T-helper 2 cell (primary cell): ENCODE results near the gene JUN.

ENCODE experiments used
- DNase-seq, 5 experiments: peaks; one replicate each; pipeline versions ENCODE4 v3.0.0 to v3.0.0-alpha.2; 2012 to 2022

The JUN gene

DNA sequence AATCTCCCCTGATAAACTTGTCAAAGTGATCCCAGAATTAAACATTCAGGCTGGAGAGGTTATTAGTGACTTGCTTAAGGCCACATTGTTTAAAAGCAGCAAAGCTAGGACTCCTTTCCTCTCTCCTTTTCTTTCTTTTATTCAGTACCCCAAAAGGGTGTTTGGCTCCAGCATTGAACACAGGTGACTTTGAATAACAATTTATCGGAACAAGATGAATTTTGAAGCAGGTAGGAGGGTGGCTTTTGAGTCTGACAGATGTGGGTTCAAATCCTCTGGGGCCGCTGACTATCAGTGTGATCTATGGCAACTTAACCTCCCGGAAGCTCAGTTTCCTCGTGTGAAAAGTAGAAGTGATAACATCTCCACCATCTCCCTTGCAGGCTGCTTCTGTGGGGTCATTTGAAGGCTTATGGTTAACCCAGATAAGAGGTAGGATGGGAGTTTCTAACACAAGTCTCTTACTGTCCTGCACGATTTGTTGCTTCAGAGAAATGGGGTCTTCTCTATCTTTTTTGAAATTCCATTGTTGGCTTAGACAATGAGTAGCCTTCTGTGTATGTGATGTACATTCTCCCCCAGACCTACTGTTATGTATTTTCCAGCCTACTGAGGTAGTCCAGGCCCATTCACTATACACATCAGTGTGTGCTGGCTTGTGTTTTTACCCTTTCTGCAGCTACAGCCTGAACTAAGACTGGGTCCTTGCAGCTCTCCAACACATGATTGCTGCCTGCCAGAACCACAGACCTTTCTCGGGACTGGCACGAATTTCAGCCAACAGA lies 29.0 kb downstream of the JUN start:
- peak in 2 of 5 experiments; percentile 71 to 87 for DNase-seq

DNA sequence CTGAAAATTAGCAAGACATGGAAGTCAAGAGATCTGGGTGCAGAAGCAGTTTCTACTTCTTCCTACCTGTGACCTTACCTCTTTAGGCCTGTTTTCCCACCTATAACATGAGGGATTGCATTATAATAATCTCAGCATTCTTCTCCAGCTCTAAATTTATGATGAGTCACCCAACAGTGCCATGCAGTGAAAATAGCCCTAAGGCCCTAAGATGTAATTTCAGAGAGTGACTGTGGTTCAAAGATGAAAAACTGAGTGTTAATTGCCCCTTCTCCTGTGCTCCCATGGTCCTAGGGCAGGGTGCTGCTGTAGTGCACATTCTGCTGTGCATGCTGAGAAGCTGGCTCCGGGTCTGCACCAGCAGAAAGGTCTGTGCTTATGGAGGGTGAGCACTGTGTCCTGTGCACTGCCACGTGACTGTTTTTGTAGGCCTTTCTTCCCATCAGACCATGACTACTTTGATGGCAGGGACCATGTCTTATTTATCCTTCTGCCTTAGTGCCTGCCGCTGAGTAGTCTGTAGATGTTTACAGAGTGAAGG lies 29.7 kb downstream of the JUN start:
- DNase-seq: no peak

DNA sequence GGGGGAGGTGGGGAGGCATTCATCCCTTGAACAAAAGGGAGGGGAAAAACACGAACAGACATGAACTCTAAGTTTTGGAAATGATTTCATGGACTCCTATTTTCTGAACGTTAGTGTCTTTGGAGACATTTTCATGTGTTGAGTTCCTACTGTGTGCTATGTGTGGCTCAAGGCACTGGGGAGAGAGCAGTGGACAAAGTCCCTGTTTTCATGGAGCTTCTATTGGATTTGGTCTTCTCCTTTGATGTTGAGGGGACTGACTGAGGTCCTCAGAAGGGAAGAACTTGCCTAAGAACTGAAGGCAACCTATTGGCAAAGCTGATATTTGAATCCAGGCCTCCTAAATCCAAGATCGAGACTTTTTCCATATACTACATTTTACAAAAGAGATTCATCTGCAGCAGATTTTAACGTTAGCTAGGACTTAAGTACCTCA lies 30.4 kb downstream of the JUN start:
- DNase-seq: no peak

DNA sequence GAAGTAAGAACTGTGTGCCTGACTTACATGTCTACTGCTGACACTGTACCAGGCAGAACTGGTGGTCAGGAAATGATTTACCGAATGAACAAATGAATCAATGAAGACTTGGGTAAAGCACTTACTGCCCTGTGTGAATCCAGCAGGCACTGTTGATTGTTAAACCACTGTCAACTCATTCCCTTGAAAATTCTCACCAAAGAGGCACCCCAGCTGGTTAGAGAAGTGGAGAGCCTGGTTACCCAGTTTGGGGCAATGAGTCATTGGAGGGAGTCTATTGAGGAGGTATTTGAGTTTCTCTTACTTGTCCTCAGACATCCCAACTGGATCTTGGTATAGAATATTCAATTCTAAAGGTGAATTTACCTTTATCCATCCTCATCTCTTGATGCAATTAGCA lies 34.2 kb downstream of the JUN start:
- DNase-seq: no peak

DNA sequence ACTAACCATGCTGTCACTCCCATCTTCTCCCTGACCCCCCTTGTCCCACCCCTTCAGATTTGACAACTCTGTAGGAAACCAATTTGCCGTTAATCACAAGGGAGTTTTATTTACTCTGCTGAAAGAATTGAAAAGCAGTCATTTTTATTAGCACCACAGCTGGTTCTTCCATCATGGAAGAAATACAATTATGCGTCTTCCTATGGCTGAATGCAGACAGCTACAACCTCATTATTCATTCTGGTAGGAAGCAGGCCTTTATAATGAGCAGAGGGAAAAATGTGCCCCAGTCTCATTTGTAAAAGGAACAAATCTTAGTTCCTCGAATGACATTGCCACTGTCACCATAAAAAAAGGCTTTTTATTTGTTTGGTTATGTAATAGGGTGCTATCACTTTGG lies 35.2 kb downstream of the JUN start:
- DNase-seq: no peak

DNA sequence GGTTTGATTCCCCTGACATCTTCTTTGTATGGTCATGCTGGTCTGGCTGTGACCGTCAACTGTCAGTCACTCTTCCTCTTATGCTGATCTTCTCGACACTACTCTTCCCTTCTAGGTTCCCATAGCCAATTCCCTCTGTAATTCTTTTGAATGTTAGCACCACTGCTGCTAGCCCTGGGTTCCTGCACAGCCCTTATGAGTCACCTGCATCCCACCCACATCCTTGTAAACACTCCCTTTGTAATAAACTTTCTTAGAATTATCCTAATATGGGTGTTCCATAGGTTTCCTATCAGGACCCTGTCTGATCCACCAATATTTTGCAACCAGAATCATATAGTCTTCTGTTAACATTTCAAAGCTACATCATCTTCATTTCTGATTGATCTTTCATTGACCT lies 37.1 kb downstream of the JUN start:
- no peak for DNase-seq

DNA sequence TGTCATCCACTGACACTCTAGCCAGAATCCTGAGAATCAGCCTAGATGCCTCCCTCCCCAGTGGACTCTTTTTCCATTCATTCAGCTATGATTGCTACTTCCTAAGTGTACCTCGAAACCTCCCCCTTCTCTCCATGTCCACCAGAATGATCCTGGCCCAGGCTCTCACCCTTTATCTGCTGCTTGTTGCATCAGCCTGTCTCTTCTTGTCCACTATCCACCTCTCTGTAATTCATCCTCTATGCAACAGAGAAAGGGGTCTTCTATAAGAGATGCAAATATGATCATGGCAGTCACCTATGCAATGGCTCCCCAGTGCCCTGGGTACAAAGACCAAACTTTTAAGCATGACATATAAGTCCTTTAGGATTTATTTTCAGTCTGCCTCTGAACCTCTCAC lies 37.7 kb downstream of the JUN start:
- DNase-seq: no peak

DNA sequence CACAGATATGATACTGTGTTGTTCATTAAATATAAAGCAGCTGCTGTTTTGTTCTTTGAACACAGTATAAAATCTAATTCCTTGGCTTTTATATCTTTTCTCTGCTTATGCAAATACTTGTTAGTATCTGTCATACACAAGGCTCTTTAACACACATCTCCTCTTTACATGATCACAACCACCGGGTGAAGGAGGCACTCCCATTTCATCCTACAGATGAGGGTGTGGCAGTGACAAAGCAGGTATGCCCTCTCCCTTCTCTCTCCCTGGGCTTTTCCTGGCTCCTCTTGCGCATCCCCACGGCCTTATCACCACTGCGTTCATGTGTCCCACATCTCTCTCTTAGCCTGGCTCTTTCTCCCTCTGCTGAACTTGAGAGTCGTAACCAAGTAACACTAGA lies 38.2 kb downstream of the JUN start:
- DNase-seq: no peak

DNA sequence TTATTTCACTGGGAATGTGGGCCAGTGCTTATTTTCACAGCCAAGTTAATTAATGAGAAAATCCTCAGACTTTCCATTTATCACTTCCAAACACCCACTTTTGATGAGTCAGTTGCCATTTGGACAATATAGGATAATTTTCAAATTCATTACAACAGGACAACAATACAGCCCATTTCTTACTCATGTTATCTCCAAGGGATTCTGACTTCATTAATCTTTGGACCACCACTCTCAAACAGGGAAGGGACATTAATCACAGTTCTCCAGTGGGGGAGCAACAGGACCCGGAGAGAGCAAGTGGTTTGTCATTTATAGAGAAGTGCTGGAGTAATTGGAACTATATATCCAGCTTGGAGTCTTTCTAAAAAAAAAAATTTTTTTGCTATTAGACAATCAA lies 38.7 kb downstream of the JUN start:
- DNase-seq: no peak

DNA sequence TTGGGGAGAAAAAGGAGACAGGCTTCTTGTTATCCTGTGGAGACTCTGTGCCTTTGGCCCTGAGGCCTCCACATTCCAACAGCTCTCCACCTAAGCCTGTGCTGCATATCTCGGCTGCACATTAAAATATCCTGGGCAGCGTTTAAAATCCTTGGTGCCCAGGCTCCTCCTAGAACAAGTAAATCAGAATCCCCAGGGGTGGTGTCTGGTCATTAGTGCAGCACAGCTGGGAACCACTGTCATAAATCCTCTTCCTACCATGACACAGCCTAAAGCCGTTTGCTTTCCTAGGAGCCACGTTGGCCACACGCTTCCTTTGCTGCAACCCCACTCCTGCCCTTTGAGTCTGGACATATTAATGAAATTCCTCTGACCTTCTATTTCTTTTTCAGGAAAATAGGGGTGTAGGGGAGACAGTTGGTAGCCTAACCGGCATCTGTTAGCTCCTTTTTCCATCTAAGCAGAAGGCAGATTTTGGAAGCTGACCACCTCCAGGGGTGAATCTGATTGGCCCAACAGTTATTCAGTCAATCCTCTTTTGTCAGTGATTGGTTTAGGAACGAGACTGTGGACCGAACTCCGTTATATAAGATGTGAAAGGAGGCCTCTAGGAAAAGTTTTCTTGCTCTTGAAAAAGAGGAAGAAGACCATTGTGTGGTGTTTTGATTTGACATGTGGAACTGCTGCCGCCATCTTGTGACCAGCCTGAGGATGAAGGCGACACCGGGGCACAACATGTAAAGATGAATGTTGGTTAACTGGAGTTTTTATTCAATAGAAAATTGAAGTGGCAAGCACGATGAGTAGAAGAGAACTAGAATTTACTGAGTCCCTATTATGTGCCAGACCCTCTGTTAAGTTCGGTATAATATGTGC lies 41.9 kb downstream of the JUN start:
- no peak for DNase-seq

DNA sequence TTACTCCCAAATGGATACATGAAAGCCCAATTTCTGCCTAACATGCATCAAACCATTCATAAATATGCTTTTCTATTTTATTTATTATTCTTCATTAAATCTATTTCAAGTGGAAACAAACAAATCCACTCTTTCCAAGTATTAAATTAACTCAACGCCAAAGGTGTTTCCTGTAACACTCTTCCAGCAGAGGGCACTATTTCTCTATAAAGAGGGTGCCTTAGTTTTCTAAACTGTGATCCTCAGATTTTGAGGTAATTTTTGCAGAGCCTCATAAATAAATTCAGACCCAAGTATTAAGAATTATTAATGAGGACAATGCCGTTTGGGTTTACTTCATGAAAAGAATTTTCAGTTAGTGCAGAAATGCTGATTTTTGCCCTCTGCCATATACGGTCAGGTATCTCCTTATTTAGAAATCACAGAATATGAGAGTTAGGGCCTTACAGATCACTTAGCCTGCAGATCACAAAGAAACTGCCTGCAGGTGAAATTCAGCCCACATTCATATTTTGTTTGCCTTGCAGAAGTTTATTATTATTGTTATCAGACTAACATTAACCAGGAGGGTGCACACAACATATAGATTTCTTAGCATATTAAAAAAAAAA lies 43.9 kb downstream of the JUN start:
- DNase-seq: peak in 2 of 5 experiments; percentile 32 to 53

DNA sequence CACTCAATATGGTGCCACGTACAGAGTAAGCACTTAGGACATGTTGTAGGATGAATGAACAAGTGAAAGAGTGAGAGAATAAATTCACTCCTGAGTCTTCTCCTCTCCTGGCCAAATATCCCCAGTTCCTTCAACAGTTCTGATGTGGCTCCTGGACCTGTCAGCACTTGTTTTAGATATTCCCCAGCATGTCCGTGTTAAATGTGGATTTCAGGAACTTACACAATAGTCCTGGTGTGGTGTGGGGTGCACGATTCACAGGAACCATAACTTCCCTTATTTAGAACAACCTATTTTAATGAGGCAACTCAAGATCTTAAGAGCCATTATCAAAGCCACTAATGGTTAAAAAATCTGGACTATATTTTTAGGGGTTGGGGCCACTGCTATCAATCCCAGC lies 45.0 kb downstream of the JUN start:
- no peak for DNase-seq

DNA sequence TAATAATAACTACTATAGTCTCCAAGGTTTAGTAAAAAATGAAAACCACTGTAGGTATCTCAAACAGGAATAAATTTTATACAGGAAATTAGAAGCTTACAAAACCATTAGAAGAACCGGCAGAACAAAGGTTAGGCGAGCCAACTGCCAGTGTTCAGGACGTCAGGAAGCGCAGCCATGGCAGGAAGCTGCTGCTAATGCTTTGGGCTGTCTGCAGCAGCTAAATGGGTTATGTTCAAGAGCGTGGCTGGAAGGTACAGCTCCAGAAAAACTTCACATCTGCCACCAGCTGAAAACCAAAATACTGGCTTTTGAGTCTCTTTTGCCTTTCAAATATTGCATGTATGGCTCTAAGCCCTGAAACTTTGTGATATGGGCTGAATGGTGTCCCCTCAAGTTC lies 48.3 kb downstream of the JUN start:
- no peak for DNase-seq

DNA sequence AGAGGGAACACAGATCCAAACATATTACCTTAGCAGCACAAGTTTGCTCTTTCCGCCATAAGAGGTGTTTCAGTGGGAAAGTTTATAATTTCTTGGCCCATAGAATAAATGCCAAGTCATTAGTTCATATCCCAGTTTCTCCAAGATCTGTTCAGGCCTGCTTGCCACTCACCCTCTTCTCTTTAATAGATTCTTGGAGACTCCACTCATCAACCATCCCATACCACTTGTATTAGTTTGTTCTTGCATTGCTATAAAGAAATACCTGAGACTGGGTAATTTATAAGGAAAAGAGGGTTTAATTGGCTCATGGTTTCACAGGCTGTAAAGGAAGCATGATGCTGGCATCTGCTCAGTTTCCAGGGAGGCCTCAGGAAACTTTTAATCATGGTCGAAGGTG lies 49.2 kb downstream of the JUN start:
- no peak for DNase-seq

DNA sequence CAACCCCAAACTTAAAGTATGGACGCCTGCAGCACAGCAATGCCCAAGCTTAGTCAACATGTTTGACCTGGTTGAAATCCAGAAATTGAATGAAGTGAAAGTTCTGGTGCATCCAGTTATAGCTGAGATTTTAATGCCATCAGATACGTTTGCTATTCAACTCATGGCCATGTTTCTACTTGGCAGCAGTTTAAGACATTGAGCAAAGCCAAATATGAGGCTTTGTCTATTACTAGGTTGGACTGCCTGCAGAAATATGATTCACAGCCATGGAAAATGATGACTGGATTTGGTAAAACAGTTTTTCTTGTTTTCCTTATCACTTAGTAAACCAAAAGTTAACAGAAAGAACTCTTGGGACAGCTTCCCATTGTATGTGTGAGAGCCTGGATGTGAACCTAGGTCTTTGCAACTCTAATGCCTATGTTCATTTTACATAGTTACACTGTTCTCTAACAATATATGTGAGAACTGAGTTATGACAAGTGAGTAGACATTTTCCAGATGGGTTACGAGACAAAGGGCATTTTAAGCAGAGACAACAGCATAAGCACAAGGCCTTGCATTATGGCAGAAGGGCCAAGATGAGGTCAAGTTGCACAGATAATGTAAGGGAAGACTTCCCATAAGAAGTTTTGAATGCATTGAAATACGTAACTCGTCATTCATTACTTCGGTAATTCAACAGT lies 51.6 kb downstream of the JUN start:
- DNase-seq: no peak
